Activated B cell treated with CpG ODN at 0.5 μM for 24 hours (primary cell): ENCODE data around the gene EPHA7. TPM values are rescaled to one million over a fixed set of nuclear protein-coding genes. Genes with fewer than 3 reads are reported as not detected.

Experiments used
- ATAC-seq: fragments of 200-7000 bp; cut with Tn5 transposase; one replicate; pipeline ENCODE4 v1.10.0; 2021; ENCODE audit warnings: low read depth, mild to moderate bottlenecking, moderate library complexity
- CTCF ChIA-PET: fragments of 350-600 bp; sonication (Branson Sonifier 250); formaldehyde crosslinking; loops from one replicate; lab custom pipeline; 2021; ENCODE audit warnings: antibody characterized with exemption; lab: Charles Lee
- POLR2A ChIA-PET: fragments of 350-600 bp; sonication (Branson Sonifier 250); formaldehyde crosslinking; loops from one replicate; lab custom pipeline; 2021; ENCODE audit warnings: antibody characterized with exemption; lab: Charles Lee
- DNase-seq: peaks from one replicate; pipeline ENCODE4 v3.0.0; 2022
- H3K27ac Mint-ChIP-seq: one replicate; pipeline ENCODE4 v1.8.0; 2020; ENCODE audit warnings: mixed read lengths
- H3K27me3 Mint-ChIP-seq: one replicate; pipeline ENCODE4 v1.8.0; 2021; ENCODE audit warnings: mixed read lengths
- H3K36me3 Mint-ChIP-seq: one replicate; pipeline ENCODE4 v1.8.0; 2021; ENCODE audit warnings: low read depth, mixed read lengths
- H3K4me1 Mint-ChIP-seq: one replicate; pipeline ENCODE4 v1.8.0; 2021; ENCODE audit warnings: mixed read lengths
- H3K4me3 Mint-ChIP-seq: one replicate; pipeline ENCODE4 v1.8.0; 2020; ENCODE audit warnings: mild to moderate bottlenecking, mixed read lengths
- H3K9me3 Mint-ChIP-seq: one replicate; pipeline ENCODE4 v1.8.0; 2020; ENCODE audit warnings: mixed read lengths
- CTCF ChIP-seq: fragments of 200-600 bp; IDR thresholded peaks from one replicate; pipeline ENCODE4 v1.8.0; 2022; ENCODE audit warnings: antibody characterized with exemption, mild to moderate bottlenecking
- intact Hi-C: fragments of 100-400 bp; cut with micrococcal nuclease; formaldehyde crosslinking; loops from one replicate; pipeline ENCODE4 v1.15.1; 2024
- total RNA-seq: library from RNA; stranded (reverse); gene quantifications from 2 replicates; pipeline ENCODE4 v1.2.3, GENCODE V29; 2022

EPHA7 gene
- total RNA-seq, 1 donor from 2014 or later: not detected

GRCh38 chr6:93366506-93366905, 52.9 kb downstream of the EPHA7 start:
- no peak for ATAC-seq
- intact Hi-C loops: no loop called here
- H3K36me3 Mint-ChIP-seq: no peaks in the 10 kb centered on the region
- DNase-seq: no peak
- no peaks in the 10 kb centered on the region for H3K27me3 Mint-ChIP-seq
- H3K4me3 Mint-ChIP-seq: no peak overlapping the region
- CTCF ChIA-PET: no interaction called here
- H3K4me1 Mint-ChIP-seq: no peaks in the 10 kb centered on the region
- no peak for TF ChIP-seq CTCF
- H3K27ac Mint-ChIP-seq: no peak overlapping the region
- POLR2A ChIA-PET: no interaction called here
- peaks cover 2% of the 10 kb centered on the region for H3K9me3 Mint-ChIP-seq

- Mint-ChIP-seq H3K4me3 (no peak overlapping the region), H3K9me3 (peaks cover 2% of the 10 kb centered on the region), H3K4me1 (no peaks in the 10 kb centered on the region), H3K36me3 (no peaks in the 10 kb centered on the region), H3K27me3 (no peaks in the 10 kb centered on the region), H3K27ac (no peak overlapping the region)
- DNase-seq: no peak
- no peak for ATAC-seq
- TF ChIP-seq CTCF: no peak
- POLR2A ChIA-PET: no interaction called here
- intact Hi-C loops: no loop called here
- CTCF ChIA-PET: no interaction called here
Measured at GRCh38 chr6:93365445-93365844, 53.9 kb downstream of the EPHA7 start.

GRCh38 chr6:93358435-93358834, 60.9 kb downstream of the EPHA7 start:
- ChIA-PET CTCF (no interaction called here), POLR2A (no interaction called here)
- ATAC-seq (no peak), DNase-seq (no peak)
- H3K36me3 Mint-ChIP-seq: no peaks in the 10 kb centered on the region
- H3K27me3 Mint-ChIP-seq: no peaks in the 10 kb centered on the region
- no peaks in the 10 kb centered on the region for H3K4me1 Mint-ChIP-seq
- no peak overlapping the region for H3K4me3 Mint-ChIP-seq
- H3K9me3 Mint-ChIP-seq: peaks cover 3% of the 10 kb centered on the region
- intact Hi-C loops: no loop called here
- no peak for TF ChIP-seq CTCF
- no peak overlapping the region for H3K27ac Mint-ChIP-seq

GRCh38 chr6:93352604-93353003, 66.8 kb downstream of the EPHA7 start:
- H3K4me3 Mint-ChIP-seq: no peak overlapping the region
- no peaks in the 10 kb centered on the region for H3K27me3 Mint-ChIP-seq
- no peak overlapping the region for H3K27ac Mint-ChIP-seq
- no peaks in the 10 kb centered on the region for H3K36me3 Mint-ChIP-seq
- ATAC-seq (no peak), DNase-seq (no peak)
- no peak for TF ChIP-seq CTCF
- POLR2A ChIA-PET: no interaction called here
- intact Hi-C loops: no loop called here
- peaks cover 11% of the 10 kb centered on the region for H3K9me3 Mint-ChIP-seq
- no peaks in the 10 kb centered on the region for H3K4me1 Mint-ChIP-seq
- CTCF ChIA-PET: no interaction called here

DNA sequence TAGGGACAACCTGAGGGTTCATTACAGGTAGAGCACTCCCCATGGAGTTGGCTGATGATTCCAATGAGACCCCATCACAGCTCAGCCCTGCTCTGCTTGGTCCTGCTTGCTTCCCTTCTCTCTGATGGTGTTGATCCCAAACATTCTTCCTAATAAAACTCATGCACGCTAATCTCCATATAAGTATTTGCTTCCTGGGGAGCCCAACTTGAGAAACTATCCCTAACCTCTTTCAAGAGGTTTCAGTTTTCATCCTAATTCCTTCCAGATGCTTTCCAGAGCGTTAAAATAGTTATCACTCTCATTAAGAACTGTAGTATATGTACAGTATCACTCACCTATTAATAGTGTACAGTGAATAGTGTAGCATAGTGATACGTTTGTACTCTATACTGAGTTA, 68.1 kb downstream of the EPHA7 start:
- ChIA-PET POLR2A (no interaction called here), CTCF (no interaction called here)
- H3K4me3 Mint-ChIP-seq: no peak overlapping the region
- peaks cover 11% of the 10 kb centered on the region for H3K9me3 Mint-ChIP-seq
- H3K4me1 Mint-ChIP-seq: no peaks in the 10 kb centered on the region
- intact Hi-C loops: no loop called here
- no peak for ATAC-seq
- DNase-seq: no peak
- no peak for TF ChIP-seq CTCF
- H3K36me3 Mint-ChIP-seq: no peaks in the 10 kb centered on the region
- H3K27me3 Mint-ChIP-seq: no peaks in the 10 kb centered on the region
- no peak overlapping the region for H3K27ac Mint-ChIP-seq
